Adrenal gland (tissue), 5 donors: ENCODE measurements around the gene TENT4A.

Source experiments
- POLR2A ChIP-seq, 2 donors: fragments of 450-650 bp; IDR thresholded peaks; one replicate each; pipeline ENCODE4 v1.6.1; 2017; ENCODE audit warnings: antibody characterized with exemption in 2 of 2, mild to moderate bottlenecking in 2 of 2, moderate library complexity in 1 of 2
- TF ChIP-seq, protein P1 (sequence below), 6 experiments: fragments of 450-650 bp in 4 of 6; fragments of 200-600 bp in 2 of 6; sonication (generic) in 1 of 6; IDR thresholded peaks; 1 replicate in 5 of 6; 2 replicates in 1 of 6; pipeline versions ENCODE4 v1.5.1 to v1.8.0; 2016 to 2021; ENCODE audit warnings: antibody characterized with exemption in 6 of 6, mild to moderate bottlenecking in 2 of 6, moderate library complexity in 1 of 6
- donor health status: DM: no; HTN: no; CAD: no.

DNA sequence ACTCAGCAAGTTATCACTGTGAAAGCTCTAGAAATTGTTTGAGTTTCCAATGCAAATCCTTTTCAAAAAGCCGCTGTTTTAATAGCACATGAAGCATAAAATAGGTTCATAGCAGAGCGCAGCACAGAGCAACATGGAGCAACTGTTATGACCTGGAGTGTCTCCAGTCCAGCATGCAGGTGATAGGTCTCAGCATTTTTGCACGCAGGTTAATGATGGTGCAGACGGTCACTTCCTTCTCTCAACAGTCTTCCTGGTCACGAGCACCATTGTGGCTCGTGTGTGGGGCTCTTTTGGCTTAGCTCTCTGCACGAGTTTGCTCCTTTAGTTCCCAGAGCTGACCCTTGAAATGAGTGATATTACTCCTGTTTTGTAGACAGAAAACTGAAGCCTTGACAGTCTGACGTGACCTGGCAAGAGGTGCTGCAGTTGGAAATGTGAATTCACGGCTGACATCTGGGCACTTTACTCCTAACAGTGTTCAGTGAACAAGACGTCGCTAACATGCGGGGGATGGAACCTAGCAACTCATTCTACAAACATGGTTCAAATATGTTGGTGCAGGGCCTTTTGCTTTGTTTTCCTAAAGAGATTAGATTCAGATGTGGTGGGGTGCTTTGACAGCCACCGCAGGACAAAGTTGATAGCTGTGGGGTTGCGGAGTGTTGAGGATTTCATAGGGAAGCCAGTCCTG, 10.0 kb downstream of the TENT4A start:
- TF ChIP-seq, protein P1, sequence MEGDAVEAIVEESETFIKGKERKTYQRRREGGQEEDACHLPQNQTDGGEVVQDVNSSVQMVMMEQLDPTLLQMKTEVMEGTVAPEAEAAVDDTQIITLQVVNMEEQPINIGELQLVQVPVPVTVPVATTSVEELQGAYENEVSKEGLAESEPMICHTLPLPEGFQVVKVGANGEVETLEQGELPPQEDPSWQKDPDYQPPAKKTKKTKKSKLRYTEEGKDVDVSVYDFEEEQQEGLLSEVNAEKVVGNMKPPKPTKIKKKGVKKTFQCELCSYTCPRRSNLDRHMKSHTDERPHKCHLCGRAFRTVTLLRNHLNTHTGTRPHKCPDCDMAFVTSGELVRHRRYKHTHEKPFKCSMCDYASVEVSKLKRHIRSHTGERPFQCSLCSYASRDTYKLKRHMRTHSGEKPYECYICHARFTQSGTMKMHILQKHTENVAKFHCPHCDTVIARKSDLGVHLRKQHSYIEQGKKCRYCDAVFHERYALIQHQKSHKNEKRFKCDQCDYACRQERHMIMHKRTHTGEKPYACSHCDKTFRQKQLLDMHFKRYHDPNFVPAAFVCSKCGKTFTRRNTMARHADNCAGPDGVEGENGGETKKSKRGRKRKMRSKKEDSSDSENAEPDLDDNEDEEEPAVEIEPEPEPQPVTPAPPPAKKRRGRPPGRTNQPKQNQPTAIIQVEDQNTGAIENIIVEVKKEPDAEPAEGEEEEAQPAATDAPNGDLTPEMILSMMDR (IDR thresholded peaks at IDR 0.05), result no peak
- no peak for TF ChIP-seq POLR2A (IDR thresholded peaks at IDR 0.05)
